Measurements from ENCODE around the gene CYB561D1.
"Not testable (repeated sequence)": the region's sequence is repeated elsewhere in the genome, so short reads cannot be mapped to it uniquely, and the experiment has no call there.

Gene CYB561D1, protein sequence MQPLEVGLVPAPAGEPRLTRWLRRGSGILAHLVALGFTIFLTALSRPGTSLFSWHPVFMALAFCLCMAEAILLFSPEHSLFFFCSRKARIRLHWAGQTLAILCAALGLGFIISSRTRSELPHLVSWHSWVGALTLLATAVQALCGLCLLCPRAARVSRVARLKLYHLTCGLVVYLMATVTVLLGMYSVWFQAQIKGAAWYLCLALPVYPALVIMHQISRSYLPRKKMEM

DNA sequence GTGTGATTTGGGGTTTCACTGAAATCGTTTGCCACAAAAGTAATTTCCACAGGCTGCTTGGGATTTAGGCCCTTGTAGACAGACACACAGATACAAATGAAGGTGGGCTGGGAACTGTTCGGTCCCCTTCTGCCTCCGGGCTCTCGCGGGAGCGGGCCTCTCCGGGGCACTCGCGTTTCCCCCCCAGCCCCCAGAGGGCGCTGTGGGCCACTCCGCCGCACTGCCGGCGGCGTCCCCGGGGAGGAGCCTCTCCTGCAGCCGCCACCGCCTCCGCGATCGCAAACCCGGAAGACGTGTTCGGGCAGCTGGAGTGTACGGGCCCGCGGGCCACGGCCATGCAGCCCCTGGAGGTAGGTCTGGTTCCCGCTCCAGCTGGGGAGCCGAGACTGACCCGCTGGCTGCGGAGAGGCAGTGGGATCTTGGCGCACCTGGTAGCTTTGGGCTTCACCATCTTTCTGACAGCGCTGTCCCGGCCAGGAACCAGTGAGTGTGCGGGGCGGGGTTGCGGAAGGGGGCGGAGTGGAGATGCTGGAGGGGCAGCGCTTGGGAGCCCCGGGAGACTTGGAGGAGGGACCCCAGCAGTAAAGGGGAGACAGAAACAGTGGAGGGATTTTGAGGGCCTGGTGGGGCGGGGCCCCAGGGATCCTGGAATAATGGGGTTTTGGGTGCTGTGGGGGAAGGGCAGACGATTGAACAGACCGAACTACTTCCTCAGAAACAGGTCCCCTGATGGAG lies at the start of gene CYB561D1:
Gene CYB561D1, plus strand, starts transcription at position 290 of the 735 bp plus-strand sequence. Its CDS starts 46 bp downstream, at position 336.
- no peak for DNase-seq (ENCODE audit: extremely low read depth, low read depth)
- TF ChIP-seq, protein P1, sequence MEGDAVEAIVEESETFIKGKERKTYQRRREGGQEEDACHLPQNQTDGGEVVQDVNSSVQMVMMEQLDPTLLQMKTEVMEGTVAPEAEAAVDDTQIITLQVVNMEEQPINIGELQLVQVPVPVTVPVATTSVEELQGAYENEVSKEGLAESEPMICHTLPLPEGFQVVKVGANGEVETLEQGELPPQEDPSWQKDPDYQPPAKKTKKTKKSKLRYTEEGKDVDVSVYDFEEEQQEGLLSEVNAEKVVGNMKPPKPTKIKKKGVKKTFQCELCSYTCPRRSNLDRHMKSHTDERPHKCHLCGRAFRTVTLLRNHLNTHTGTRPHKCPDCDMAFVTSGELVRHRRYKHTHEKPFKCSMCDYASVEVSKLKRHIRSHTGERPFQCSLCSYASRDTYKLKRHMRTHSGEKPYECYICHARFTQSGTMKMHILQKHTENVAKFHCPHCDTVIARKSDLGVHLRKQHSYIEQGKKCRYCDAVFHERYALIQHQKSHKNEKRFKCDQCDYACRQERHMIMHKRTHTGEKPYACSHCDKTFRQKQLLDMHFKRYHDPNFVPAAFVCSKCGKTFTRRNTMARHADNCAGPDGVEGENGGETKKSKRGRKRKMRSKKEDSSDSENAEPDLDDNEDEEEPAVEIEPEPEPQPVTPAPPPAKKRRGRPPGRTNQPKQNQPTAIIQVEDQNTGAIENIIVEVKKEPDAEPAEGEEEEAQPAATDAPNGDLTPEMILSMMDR (IDR thresholded peaks at IDR 0.05; ENCODE audit: low read depth, low read length), result peak; percentile 75

DNA sequence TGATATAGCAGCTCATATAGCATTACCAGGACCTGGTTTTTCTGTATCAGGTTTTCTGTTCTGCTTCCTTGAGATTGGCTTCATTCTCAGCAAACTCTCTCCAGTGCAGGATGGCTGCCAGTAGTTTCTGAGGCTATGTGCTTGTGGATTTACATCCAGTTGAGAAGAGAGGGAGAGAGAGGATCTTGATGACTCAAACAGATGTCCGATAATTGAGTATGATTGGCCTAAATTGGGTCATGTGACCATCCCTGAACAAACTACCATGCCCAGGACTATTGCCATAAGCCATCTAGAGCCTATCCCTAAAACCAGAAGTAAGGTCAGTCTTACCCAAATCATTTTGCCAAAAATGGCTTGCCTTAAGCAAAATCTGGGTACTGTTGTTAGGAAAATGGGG lies 49.5 kb upstream of the CYB561D1 start:
- no peak for DNase-seq (ENCODE audit: extremely low read depth, low read depth)

DNA sequence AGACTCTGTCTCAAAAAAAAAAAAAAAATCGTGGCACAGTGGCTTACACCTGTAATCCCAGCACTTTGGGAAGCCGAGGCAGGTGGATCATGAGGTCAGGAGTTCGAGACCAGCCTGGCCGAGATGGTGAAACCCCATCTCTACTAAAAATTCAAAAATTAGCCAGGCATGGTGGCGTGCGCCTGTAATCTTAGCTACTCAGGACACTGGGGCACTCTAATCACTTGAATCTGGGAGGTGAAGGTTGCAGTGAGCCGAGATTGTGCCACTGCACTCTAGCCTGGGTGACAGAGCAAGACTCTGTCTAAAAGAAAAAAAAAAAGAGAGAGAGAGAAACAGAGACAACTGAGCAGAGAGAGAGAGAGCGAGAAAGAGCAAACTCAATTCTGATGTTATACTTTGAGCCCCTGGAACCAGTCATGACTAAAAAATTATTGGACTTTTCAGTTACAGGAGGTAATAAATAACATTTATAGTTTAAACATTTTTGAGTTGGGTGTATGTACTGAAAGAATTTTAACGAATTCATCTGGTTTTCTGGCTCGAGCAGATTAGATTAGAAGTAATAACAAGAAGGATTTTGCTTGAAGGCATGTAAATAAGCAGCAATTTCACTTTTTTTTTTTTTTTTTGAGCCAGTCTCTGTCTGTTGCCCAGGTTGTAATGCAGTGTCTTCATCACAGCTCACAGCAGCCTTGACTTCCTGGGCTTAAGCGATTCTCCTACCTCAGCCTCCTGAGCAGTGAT lies 47.8 kb upstream of the CYB561D1 start:
- not testable (repeated sequence) for DNase-seq (ENCODE audit: extremely low read depth, low read depth)

More for the DNA sequence above, 49.5 kb upstream of the CYB561D1 start:
- TF ChIP-seq, protein P1 (IDR thresholded peaks at IDR 0.05; ENCODE audit: low read depth, low read length), result no peak

DNA sequence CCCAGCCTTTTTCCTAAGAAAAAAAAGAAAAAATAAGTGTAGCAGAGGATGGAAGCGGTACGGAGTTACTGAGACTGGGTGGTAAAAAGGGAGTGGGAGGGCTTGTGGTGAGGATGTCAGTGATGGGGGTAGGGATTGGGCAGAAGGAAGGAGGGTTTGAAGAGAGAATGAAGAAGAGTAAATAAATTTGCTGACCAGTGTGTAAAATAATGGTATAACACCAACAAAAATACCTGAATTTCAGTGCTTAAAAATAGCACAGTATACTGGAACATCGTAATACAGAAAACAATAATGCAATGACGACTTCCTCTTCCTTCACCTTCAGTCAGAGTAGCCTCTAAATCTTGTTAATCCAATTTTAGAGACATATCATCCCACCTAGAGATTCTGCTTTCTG lies 46.4 kb upstream of the CYB561D1 start:
- TF ChIP-seq, protein P1 (IDR thresholded peaks at IDR 0.05; ENCODE audit: low read depth, low read length), result no peak
- no peak for DNase-seq (ENCODE audit: extremely low read depth, low read depth)

DNA sequence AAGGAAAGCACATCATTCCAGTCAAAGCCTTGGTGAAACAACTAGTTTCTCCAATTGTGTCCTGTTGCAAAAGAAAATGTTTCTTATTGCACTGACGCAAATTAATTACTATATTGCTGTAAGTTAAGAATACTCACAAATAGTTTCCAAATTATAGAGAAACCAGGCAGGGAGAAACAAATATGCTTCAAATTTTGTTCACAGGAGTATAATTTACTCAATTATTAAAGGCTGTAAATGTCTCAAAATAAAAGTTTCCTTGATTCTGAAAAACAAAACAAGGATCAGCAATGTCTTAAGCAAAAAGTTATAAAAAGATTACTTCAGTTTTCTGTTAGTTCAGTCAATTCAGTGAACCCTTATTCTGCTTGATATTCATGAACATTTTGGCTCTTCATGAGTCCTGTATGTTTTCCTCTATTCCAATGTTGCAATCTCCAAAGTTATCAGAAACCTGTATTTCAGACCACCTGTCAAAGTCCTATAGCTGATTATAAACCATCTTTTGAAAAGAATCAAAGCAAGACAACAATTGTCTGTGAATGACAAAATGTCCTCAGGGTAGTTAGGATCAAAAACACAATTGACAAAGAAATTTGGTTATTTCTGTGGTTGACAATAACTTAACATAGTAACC lies 39.3 kb upstream of the CYB561D1 start:
- no peak for DNase-seq (ENCODE audit: extremely low read depth, low read depth)
- TF ChIP-seq, protein P1 (IDR thresholded peaks at IDR 0.05; ENCODE audit: low read depth, low read length), result no peak

DNA sequence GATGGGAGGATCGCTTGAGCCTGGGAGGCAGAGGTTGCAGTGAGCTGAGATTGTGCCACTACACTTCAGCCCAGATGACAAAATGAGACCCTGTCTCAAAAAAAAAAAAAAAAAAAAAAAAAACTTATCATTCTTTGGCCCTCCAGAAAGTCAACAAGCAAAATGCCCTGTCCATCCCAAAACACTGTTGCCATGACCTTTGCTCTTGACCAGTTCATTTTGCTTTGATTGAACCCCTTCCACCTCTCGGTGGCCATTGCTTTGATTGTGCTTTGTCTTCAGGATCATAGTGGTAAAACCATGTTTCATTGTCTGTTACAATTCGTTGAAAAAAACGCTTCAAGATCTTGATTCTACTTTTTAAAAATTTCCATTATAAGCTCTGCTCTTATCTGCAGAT lies 36.1 kb upstream of the CYB561D1 start:
- TF ChIP-seq, protein P1 (IDR thresholded peaks at IDR 0.05; ENCODE audit: low read depth, low read length), result no peak
- no peak for DNase-seq (ENCODE audit: extremely low read depth, low read depth)

DNA sequence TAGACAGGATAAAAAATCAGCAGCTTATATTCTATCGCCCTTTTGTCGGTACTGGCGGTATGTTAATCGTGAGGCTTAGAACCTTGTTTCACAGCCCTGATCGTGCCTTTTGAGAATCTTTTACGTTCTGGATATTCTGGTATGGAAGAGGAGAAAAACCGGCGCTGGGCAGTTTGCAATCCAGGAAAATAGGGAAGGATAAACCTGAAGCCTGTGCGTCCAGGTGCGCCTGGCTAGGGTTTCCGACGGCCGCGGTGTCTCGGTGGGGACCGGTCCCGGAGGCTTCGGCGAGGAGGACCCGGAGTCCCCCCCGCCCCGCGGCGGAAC lies 27.8 kb upstream of the CYB561D1 start:
- DNase-seq (ENCODE audit: extremely low read depth, low read depth), result no peak
- TF ChIP-seq, protein P1 (IDR thresholded peaks at IDR 0.05; ENCODE audit: low read depth, low read length), result no peak

All from AG09319 (cell line).